ENCODE measurements around the gene HIPK2.

GRCh38 chr7:139541600-139542307 is 236.0 kb downstream of the HIPK2 start:
- TF ChIP-seq EP300 (IDR thresholded peaks at IDR 0.05): no peak
- no peak for TF ChIP-seq CTCF (IDR thresholded peaks at IDR 0.05)

Data from stomach (tissue), 4 donors.